ENCODE measurements around the gene SOX2. TPM values are rescaled to one million over a fixed set of nuclear protein-coding genes. Genes with fewer than 3 reads are reported as not detected.

Gene SOX2
- total and polyA plus RNA-seq, 4 donors, result 0.13 to 0.29 (median 0.24) TPM; not detected in 1

- WGBS, 2 donors, result 59 to 67% methylated on average over 7 of the region's 7 CpGs
- no peaks in the 10 kb centered on the region for H3K4me1 ChIP-seq (ENCODE audit: control insufficient read depth in 1 of 2, insufficient read depth in 2 of 2, low read length in 2 of 2)
- intact Hi-C loops (cut with DNase I), result no loop called here
- peaks cover 0 to 1% of the 10 kb centered on the region in 2 donors for H3K27me3 ChIP-seq (ENCODE audit: control insufficient read depth in 1 of 2, insufficient read depth in 2 of 2, low read length in 1 of 2)
- ATAC-seq (ENCODE audit: low FRiP score) (no peak), DNase-seq (no peak)
- peaks cover 3% of the 10 kb centered on the region for H3K9me3 ChIP-seq (ENCODE audit: control insufficient read depth, low read length)
- H3K27ac ChIP-seq (ENCODE audit: low read depth in 1 of 2, low read length in 2 of 2), result no peak overlapping the region
- H3K36me3 ChIP-seq (ENCODE audit: control insufficient read depth in 1 of 2, insufficient read depth in 2 of 2, low read length in 1 of 2), result no peaks in the 10 kb centered on the region
- no peak overlapping the region for H3K4me3 ChIP-seq (ENCODE audit: low read length in 2 of 2)
These were observed 24.2 kb downstream of the SOX2 start for GRCh38 chr3:181735911-181736310.

- Histone ChIP-seq H3K4me3 (ENCODE audit: low read length in 2 of 2) (no peak overlapping the region), H3K4me1 (ENCODE audit: control insufficient read depth in 1 of 2, insufficient read depth in 2 of 2, low read length in 2 of 2) (no peaks in the 10 kb centered on the region), H3K36me3 (ENCODE audit: control insufficient read depth in 1 of 2, insufficient read depth in 2 of 2, low read length in 1 of 2) (no peaks in the 10 kb centered on the region), H3K27ac (ENCODE audit: low read depth in 1 of 2, low read length in 2 of 2) (no peak overlapping the region), H3K9me3 (ENCODE audit: control insufficient read depth, low read length) (peaks cover 3% of the 10 kb centered on the region), H3K27me3 (ENCODE audit: control insufficient read depth in 1 of 2, insufficient read depth in 2 of 2, low read length in 1 of 2) (no peaks in the 10 kb centered on the region)
- intact Hi-C loops (cut with DNase I), result no loop called here
- ATAC-seq (ENCODE audit: low FRiP score) (no peak), DNase-seq (no peak)
- WGBS, 2 donors, result 79 to 85% methylated on average over 5 of the region's 5 CpGs
These were observed 26.8 kb downstream of the SOX2 start for GRCh38 chr3:181738551-181738950.

GRCh38 chr3:181739628-181740027, 27.9 kb downstream of the SOX2 start:
- intact Hi-C loops (cut with DNase I), result no loop called here
- H3K27me3 ChIP-seq (ENCODE audit: control insufficient read depth in 1 of 2, insufficient read depth in 2 of 2, low read length in 1 of 2), result no peaks in the 10 kb centered on the region
- no peak overlapping the region for H3K4me3 ChIP-seq (ENCODE audit: low read length in 2 of 2)
- WGBS, 2 donors, result 52 to 64% methylated on average over 4 of the region's 4 CpGs
- no peak overlapping the region for H3K27ac ChIP-seq (ENCODE audit: low read depth in 1 of 2, low read length in 2 of 2)
- DNase-seq (no peak), ATAC-seq (ENCODE audit: low FRiP score) (no peak)
- H3K9me3 ChIP-seq (ENCODE audit: control insufficient read depth, low read length), result peaks cover 3% of the 10 kb centered on the region
- no peaks in the 10 kb centered on the region for H3K4me1 ChIP-seq (ENCODE audit: control insufficient read depth in 1 of 2, insufficient read depth in 2 of 2, low read length in 2 of 2)
- no peaks in the 10 kb centered on the region for H3K36me3 ChIP-seq (ENCODE audit: control insufficient read depth in 1 of 2, insufficient read depth in 2 of 2, low read length in 1 of 2)

- 15 to 17% methylated on average over 6 of the region's 6 CpGs for WGBS, 2 donors
- ATAC-seq (ENCODE audit: low FRiP score), result no peak
- Histone ChIP-seq H3K27me3 (ENCODE audit: control insufficient read depth in 1 of 2, insufficient read depth in 2 of 2, low read length in 1 of 2) (no peaks in the 10 kb centered on the region), H3K36me3 (ENCODE audit: control insufficient read depth in 1 of 2, insufficient read depth in 2 of 2, low read length in 1 of 2) (no peaks in the 10 kb centered on the region), H3K4me1 (ENCODE audit: control insufficient read depth in 1 of 2, insufficient read depth in 2 of 2, low read length in 2 of 2) (no peaks in the 10 kb centered on the region), H3K27ac (ENCODE audit: low read depth in 1 of 2, low read length in 2 of 2) (no peak overlapping the region), H3K9me3 (ENCODE audit: control insufficient read depth, low read length) (no peaks in the 10 kb centered on the region), H3K4me3 (ENCODE audit: low read length in 2 of 2) (no peak overlapping the region)
- intact Hi-C loops (cut with DNase I), result no loop called here
- DNase-seq, result no peak
These were observed 29.7 kb downstream of the SOX2 start for GRCh38 chr3:181741417-181741816.

DNA sequence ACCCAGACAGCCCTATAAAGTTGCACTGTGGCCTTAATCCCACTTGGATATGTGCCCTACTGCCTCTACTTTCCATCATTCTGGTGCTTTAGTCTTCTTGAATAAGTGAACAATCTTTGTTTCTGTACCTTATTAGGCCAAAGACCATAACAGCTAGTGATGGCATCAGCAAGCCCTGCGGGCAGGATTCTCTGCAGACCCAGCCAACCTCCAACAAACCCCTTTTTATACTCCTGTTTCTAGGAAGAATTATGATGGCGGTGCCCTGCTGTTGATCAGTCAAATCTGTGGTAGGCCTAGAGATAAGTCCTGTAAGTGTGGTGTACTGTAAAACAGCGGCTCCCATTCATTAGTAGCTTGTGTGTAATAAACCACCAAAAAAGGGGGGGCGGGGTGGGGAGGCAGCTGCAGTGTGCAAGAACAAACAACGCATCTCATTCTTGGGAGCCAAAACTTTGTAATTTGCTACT, 40.5 kb downstream of the SOX2 start:
- intact Hi-C loops (cut with DNase I), result no loop called here
- H3K4me3 ChIP-seq (ENCODE audit: low read length in 2 of 2), result no peak overlapping the region
- no peaks in the 10 kb centered on the region for H3K36me3 ChIP-seq (ENCODE audit: control insufficient read depth in 1 of 2, insufficient read depth in 2 of 2, low read length in 1 of 2)
- H3K4me1 ChIP-seq (ENCODE audit: control insufficient read depth in 1 of 2, insufficient read depth in 2 of 2, low read length in 2 of 2), result no peaks in the 10 kb centered on the region
- no peak for DNase-seq
- WGBS, 2 donors, result 71 to 72% methylated on average over 5 of the region's 5 CpGs
- no peaks in the 10 kb centered on the region for H3K9me3 ChIP-seq (ENCODE audit: control insufficient read depth, low read length)
- no peak for ATAC-seq (ENCODE audit: low FRiP score)
- no peak overlapping the region for H3K27ac ChIP-seq (ENCODE audit: low read depth in 1 of 2, low read length in 2 of 2)
- peaks cover 0 to 2% of the 10 kb centered on the region in 2 donors for H3K27me3 ChIP-seq (ENCODE audit: control insufficient read depth in 1 of 2, insufficient read depth in 2 of 2, low read length in 1 of 2)

DNA sequence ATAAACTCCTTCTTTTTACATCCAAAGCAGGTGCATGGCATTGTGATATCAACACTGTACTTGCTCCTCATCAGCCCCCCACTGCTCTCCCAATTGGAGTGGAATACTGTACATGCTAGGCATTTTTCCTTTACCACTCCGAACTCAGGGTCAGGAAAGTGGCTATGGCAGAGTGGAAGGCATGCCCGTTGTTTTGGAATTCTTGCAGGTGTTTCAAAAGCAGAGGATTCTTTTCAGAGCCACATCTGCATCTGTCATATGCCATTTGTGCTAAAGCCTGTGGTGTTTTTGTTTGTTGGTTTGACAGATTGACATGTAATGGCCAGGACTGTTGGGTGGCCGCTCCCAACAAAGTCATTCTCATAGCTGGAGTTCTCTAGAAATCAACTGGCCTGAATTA, 41.7 kb downstream of the SOX2 start:
- ATAC-seq (ENCODE audit: low FRiP score) (no peak), DNase-seq (no peak)
- Histone ChIP-seq H3K27ac (ENCODE audit: low read depth in 1 of 2, low read length in 2 of 2) (no peak overlapping the region), H3K36me3 (ENCODE audit: control insufficient read depth in 1 of 2, insufficient read depth in 2 of 2, low read length in 1 of 2) (no peaks in the 10 kb centered on the region), H3K4me3 (ENCODE audit: low read length in 2 of 2) (no peak overlapping the region), H3K4me1 (ENCODE audit: control insufficient read depth in 1 of 2, insufficient read depth in 2 of 2, low read length in 2 of 2) (no peaks in the 10 kb centered on the region), H3K27me3 (ENCODE audit: control insufficient read depth in 1 of 2, insufficient read depth in 2 of 2, low read length in 1 of 2) (peaks cover 0 to 2% of the 10 kb centered on the region in 2 donors), H3K9me3 (ENCODE audit: control insufficient read depth, low read length) (no peaks in the 10 kb centered on the region)
- intact Hi-C loops (cut with DNase I), result no loop called here
- 55 to 56% methylated on average over 3 of the region's 3 CpGs for WGBS, 2 donors

DNA sequence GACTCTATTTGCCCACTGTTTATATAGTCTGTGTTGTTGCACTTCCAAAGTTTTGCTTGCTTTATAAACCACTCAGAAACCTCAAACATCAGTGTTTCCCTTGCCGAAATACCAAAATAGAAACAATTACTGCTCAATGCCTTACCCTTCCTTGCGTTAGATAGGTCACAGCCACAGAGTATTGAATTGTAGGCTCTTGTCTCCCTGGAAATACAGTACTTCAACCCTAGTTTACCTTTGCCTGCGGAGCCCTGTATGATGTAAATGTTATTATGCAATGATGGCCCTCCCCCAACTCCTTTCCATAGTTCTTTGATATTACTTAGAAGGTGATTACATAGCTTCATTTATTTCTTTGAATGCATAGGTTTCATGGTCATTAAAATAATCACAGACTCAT, 44.2 kb downstream of the SOX2 start:
- H3K4me1 ChIP-seq (ENCODE audit: control insufficient read depth in 1 of 2, insufficient read depth in 2 of 2, low read length in 2 of 2), result no peaks in the 10 kb centered on the region
- WGBS, 2 donors, result 12 to 23% methylated on average over 3 of the region's 3 CpGs
- no peak for ATAC-seq (ENCODE audit: low FRiP score)
- no peaks in the 10 kb centered on the region for H3K36me3 ChIP-seq (ENCODE audit: control insufficient read depth in 1 of 2, insufficient read depth in 2 of 2, low read length in 1 of 2)
- intact Hi-C loops (cut with DNase I), result no loop called here
- H3K9me3 ChIP-seq (ENCODE audit: control insufficient read depth, low read length), result no peaks in the 10 kb centered on the region
- H3K4me3 ChIP-seq (ENCODE audit: low read length in 2 of 2), result no peak overlapping the region
- no peak overlapping the region for H3K27ac ChIP-seq (ENCODE audit: low read depth in 1 of 2, low read length in 2 of 2)
- no peak for DNase-seq
- H3K27me3 ChIP-seq (ENCODE audit: control insufficient read depth in 1 of 2, insufficient read depth in 2 of 2, low read length in 1 of 2), result peaks cover 0 to 2% of the 10 kb centered on the region in 2 donors

GRCh38 chr3:181756645-181757297, 45.0 kb downstream of the SOX2 start:
- Histone ChIP-seq H3K4me3 (ENCODE audit: low read length in 2 of 2) (no peak overlapping the region), H3K36me3 (ENCODE audit: control insufficient read depth in 1 of 2, insufficient read depth in 2 of 2, low read length in 1 of 2) (no peaks in the 10 kb centered on the region), H3K9me3 (ENCODE audit: control insufficient read depth, low read length) (no peaks in the 10 kb centered on the region), H3K27me3 (ENCODE audit: control insufficient read depth in 1 of 2, insufficient read depth in 2 of 2, low read length in 1 of 2) (peaks cover 0 to 2% of the 10 kb centered on the region in 2 donors), H3K4me1 (ENCODE audit: control insufficient read depth in 1 of 2, insufficient read depth in 2 of 2, low read length in 2 of 2) (no peaks in the 10 kb centered on the region), H3K27ac (ENCODE audit: low read depth in 1 of 2, low read length in 2 of 2) (no peak overlapping the region)
- no peak for ATAC-seq (ENCODE audit: low FRiP score)
- intact Hi-C loops (cut with DNase I), result no loop called here
- no peak for DNase-seq
- 10 to 14% methylated on average over 3 of the region's 3 CpGs for WGBS, 2 donors

DNA sequence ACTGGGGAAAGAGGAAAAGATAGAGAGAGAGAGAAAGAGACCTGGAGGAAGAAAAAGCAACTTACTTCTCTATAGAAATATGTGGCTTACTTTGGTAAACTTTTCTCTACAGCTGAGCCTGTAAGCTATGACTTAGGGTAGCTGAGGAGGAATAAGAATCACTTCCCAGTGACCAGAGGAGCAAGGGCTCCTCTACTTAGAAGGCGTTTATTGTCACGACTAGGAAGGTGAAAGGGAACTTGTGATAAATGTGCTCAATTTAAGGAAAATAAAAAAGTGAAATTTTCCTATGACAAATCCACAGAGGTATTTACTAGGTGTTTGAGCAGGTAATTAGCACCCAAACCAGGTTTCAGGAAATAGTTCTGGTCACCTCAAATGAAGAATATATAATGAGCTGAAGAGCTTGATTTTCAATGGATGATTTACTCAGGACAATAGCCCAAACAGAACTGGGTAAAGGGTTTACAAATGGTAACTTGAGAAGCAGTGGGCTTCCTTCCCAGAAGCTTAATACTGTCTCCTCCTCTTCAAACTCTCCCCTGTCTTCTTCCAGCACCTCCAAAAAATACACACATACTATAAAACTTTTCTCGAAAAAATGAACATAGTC, 46.1 kb downstream of the SOX2 start:
- ATAC-seq (ENCODE audit: low FRiP score) (no peak), DNase-seq (no peak)
- 8 to 13% methylated on average over 3 of the region's 3 CpGs for whole genome bisulfite sequencing, 2 donors
- intact Hi-C loops (cut with DNase I), result no loop called here
- no peaks in the 10 kb centered on the region for H3K4me1 ChIP-seq (ENCODE audit: control insufficient read depth in 1 of 2, insufficient read depth in 2 of 2, low read length in 2 of 2)
- no peak overlapping the region for H3K27ac ChIP-seq (ENCODE audit: low read depth in 1 of 2, low read length in 2 of 2)
- H3K4me3 ChIP-seq (ENCODE audit: low read length in 2 of 2), result no peak overlapping the region
- H3K36me3 ChIP-seq (ENCODE audit: control insufficient read depth in 1 of 2, insufficient read depth in 2 of 2, low read length in 1 of 2), result no peaks in the 10 kb centered on the region
- H3K27me3 ChIP-seq (ENCODE audit: control insufficient read depth in 1 of 2, insufficient read depth in 2 of 2, low read length in 1 of 2), result peaks cover 0 to 2% of the 10 kb centered on the region in 2 donors
- no peaks in the 10 kb centered on the region for H3K9me3 ChIP-seq (ENCODE audit: control insufficient read depth, low read length)

Measured in aorta (tissue), 5 donors.